ENCODE measurements around the gene TDRKH.

DNA sequence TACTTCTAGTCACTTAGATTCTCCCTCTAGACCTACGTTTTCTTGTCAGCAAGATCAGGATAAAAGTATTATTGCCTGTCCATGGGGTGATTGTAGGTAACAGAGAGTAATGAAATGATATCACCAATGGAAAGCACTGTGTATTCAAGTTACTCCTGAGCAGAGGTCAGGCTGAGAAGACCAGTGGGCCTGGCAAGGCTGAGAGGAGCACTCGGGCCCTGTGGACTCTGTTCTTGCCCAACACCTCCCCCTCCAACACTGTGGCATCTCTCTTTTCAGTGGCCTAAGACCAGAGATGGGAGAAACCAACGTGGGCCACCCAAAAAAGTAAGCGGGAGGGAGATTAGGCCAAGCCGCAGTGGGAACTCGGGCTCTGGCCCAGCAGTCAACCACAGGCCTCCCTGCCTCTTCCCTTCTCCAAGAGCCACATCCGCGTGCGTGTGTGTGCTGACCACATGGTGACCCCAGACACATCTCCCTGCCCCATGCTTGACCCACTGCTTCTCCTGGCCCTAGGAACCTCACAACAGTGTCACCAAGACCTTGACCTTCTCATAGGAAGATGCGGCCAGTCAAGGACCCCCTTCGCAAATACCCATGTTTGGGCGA, 29.0 kb upstream of the TDRKH start:
- TF ChIP-seq, protein P1, sequence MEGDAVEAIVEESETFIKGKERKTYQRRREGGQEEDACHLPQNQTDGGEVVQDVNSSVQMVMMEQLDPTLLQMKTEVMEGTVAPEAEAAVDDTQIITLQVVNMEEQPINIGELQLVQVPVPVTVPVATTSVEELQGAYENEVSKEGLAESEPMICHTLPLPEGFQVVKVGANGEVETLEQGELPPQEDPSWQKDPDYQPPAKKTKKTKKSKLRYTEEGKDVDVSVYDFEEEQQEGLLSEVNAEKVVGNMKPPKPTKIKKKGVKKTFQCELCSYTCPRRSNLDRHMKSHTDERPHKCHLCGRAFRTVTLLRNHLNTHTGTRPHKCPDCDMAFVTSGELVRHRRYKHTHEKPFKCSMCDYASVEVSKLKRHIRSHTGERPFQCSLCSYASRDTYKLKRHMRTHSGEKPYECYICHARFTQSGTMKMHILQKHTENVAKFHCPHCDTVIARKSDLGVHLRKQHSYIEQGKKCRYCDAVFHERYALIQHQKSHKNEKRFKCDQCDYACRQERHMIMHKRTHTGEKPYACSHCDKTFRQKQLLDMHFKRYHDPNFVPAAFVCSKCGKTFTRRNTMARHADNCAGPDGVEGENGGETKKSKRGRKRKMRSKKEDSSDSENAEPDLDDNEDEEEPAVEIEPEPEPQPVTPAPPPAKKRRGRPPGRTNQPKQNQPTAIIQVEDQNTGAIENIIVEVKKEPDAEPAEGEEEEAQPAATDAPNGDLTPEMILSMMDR (conservative IDR thresholded peaks at IDR 0.05; ENCODE audit: low read length) = no peak
- no peak for TF ChIP-seq EZH2phosphoT487 (IDR thresholded peaks at IDR 0.05; ENCODE audit: borderline replicate concordance)

All from Loucy (cell line).